GM19193 (cell line): Measurements from ENCODE around the gene ZNF747.

Experiments used
- POLR2A ChIP-seq: IDR thresholded peaks from 4 replicates; pipeline ENCODE4 v1.6.1; 2011; ENCODE audit not compliant: insufficient read depth, insufficient read length; ENCODE audit errors: extremely low read depth

Gene ZNF747

DNA sequence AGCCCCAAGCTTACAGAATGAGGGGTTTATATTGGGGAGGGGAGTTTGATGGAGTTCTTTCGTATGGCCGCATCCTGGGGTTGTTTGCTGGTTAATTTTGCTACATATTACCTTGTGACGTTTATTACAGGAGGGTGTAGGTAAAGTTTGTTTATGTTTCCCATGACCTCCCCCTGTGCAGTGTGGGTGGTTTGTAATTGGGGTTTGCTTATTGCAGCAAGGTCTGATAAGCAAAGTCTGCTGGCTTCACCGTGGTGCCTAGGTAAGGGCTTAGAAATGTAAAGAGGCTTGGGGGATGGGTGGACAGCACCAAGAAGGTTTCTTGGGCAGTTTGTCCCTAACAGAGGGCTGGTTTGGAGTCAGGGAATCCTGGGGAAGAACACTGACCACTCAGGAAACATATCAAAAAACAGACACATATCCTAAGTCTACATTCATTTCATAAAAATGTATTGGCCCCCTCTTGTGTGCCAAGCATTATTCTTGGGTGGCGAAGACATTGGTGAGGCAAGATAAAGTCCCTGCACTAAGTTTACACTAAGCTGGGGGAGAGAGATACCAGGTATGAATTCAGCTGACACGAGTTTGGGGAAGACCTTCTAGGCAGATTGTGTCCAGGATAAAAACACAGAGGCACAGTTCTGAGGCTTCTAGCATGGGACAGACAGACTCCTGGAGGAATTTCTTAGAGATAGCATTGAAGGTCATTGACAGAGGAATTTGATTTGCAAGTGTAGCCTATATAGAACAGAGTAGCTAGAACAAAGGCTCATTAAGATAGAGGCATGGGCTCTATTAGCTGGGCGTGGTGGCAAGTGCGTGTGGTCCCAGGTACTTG is 14.0 kb upstream of the ZNF747 start:
- no peak for TF ChIP-seq POLR2A

GRCh38 chr16:30546115-30546514 is 11.5 kb upstream of the ZNF747 start:
- no peak for TF ChIP-seq POLR2A

DNA sequence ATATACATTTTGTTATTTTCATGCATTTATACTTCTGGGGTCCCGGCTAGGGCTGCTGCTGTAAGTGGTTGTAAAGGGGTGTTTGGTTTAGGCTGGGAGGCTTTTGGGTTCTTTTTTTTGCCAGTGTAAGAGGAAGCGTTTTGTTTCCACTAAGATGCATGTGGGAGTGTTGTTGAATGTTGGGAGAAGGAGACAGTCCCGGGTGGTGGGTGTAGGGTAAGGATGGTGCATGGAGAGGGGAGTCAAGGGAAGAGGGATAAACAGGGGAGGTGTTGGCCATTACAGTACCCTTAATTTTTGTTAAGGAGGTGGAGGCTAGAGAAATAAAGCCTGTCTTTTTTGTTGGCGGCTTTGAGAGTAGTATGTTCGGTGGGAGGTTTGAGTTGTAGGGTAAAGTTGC is 8.4 kb upstream of the ZNF747 start:
- TF ChIP-seq POLR2A = no peak

GRCh38 chr16:30541502-30542329 is 7.1 kb upstream of the ZNF747 start:
- TF ChIP-seq POLR2A = no peak

- no peak for TF ChIP-seq POLR2A
Observed at GRCh38 chr16:30539000-30539964, 4.6 kb upstream of the ZNF747 start.

- TF ChIP-seq POLR2A = peak; percentile 49
Observed at GRCh38 chr16:30535777-30536190, 1.1 kb upstream of the ZNF747 start.

- TF ChIP-seq POLR2A = no peak
Observed at GRCh38 chr16:30535106-30535776, 583 bp upstream of the ZNF747 start.

DNA sequence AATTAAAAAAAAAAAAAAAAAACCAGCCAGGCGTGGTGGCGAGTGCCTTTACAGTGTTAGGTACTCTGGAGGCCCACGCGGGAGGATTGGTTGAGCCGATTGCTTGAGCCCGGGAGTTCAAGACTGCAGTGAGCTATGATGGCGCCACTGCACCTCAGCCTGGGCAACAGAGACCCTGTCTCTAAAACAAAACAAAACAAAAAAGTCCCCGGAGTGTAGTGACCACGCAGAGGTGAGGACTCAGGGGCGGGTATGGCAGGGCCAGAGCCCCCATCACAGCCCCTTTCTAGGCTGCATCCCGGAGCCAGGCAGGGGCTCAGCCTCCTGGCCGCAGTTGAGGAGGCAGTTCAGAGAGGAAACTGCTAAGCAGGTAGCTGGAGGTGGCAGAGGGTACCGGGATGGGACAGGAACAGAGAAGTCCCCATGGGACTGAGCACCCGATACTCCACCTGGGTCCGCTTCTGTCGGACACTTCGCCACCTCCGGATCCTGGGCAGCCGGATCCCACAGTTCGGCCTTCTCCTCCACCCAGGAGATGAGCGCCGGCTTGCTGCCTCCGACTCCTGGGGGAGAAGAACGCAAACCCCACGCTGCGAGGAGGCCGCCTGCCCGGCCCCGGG is 800 bp downstream of the ZNF747 start:
- no peak for TF ChIP-seq POLR2A

- no peak for TF ChIP-seq POLR2A
Observed at GRCh38 chr16:30533146-30533522, 1.5 kb downstream of the ZNF747 start.

- TF ChIP-seq POLR2A = no peak
Observed at GRCh38 chr16:30532285-30533145, 2.1 kb downstream of the ZNF747 start.

DNA sequence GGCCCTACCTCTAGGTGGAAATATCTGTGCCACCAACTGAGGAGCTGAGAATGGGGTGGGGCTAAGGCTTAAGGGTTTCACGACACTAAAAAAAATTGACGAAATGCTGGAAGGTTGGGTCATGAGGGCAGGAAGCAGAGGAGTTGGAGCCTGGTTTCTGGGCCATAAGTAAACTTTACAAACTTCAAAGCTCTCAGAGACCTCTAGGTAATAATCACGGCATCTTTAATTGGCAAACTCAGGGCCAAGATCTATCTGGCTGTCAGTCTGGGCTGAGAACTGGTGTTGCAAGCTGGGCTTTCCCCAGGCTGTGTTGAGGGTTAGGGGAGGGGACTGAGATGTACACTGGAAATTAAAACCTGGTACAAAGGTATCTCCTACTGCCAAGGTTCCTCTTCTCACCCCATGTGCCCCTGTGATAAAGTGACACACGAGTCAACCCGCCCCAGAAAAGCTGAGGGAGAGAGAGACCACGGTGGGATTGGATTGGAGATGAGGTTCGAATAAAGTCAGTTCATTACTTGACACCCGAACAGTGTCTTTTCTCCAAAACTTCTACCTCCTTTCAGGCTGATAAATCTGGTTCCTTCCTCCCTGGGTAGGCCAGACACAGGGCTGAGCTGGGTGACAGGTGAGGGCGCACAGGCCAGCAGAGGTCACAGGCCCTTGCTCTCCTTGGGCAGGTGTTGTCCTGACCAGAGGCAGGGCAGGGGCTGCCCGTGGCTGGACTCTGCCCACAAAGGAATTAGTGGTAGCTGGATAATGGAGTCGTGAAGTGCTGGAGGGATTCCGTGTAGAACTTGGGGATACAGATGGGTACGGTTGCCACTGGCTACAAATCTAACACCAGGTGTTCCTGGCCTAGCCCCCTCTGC is 4.3 kb downstream of the ZNF747 start:
- TF ChIP-seq POLR2A = no peak
